ENCODE data around the gene SETD6. TPM values are rescaled to one million over a fixed set of nuclear protein-coding genes. Genes with fewer than 3 reads are reported as not detected.

Gene SETD6
- total and polyA plus RNA-seq, 2 of the 13 experiments (the other 11 are each of a cell fraction or from before 2014, with no cell fraction given) = 24.0 to 25.7 TPM

- TF ChIP-seq, protein P1, sequence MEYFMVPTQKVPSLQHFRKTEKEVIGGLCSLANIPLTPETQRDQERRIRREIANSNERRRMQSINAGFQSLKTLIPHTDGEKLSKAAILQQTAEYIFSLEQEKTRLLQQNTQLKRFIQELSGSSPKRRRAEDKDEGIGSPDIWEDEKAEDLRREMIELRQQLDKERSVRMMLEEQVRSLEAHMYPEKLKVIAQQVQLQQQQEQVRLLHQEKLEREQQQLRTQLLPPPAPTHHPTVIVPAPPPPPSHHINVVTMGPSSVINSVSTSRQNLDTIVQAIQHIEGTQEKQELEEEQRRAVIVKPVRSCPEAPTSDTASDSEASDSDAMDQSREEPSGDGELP (IDR thresholded peaks at IDR 0.05; ENCODE audit: borderline replicate concordance, low read depth) = 0 out of 2 replicates have a peak, but pooled peaks have one; percentile 16
- TF ChIP-seq, protein P2, sequence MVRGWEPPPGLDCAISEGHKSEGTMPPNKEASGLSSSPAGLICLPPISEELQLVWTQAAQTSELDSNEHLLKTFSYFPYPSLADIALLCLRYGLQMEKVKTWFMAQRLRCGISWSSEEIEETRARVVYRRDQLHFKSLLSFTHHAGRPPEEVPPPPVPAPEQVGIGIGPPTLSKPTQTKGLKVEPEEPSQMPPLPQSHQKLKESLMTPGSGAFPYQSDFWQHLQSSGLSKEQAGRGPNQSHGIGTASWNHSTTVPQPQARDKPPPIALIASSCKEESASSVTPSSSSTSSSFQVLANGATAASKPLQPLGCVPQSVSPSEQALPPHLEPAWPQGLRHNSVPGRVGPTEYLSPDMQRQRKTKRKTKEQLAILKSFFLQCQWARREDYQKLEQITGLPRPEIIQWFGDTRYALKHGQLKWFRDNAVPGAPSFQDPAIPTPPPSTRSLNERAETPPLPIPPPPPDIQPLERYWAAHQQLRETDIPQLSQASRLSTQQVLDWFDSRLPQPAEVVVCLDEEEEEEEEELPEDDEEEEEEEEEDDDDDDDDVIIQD (CRISPR knock-in tag; IDR thresholded peaks at IDR 0.05; ENCODE audit: low read depth) = peak; percentile 9; the same call in 1 of the 2 replicates
- TF ChIP-seq MIER2 (CRISPR knock-in tag; IDR thresholded peaks at IDR 0.05) = no peak
- TF ChIP-seq GRHL1 (CRISPR knock-in tag; conservative IDR thresholded peaks at IDR 0.05) = no peak
- TF ChIP-seq, protein P3, sequence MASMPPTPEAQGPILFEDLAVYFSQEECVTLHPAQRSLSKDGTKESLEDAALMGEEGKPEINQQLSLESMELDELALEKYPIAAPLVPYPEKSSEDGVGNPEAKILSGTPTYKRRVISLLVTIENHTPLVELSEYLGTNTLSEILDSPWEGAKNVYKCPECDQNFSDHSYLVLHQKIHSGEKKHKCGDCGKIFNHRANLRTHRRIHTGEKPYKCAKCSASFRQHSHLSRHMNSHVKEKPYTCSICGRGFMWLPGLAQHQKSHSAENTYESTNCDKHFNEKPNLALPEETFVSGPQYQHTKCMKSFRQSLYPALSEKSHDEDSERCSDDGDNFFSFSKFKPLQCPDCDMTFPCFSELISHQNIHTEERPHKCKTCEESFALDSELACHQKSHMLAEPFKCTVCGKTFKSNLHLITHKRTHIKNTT (CRISPR knock-in tag; IDR thresholded peaks at IDR 0.05) = peak; percentile 18; the same call in 1 of the 2 replicates
- TF ChIP-seq SYNCRIP (IDR thresholded peaks at IDR 0.05; ENCODE audit: insufficient read depth, low read depth, low read length) = no peak
- TF ChIP-seq GATAD2A (CRISPR knock-in tag; IDR thresholded peaks at IDR 0.05) = peak; percentile 50; the same call in 1 of the 2 replicates
- peak; percentile 98 for TF ChIP-seq SIN3A (IDR thresholded peaks at IDR 0.05; ENCODE audit: borderline replicate concordance, low read depth, low read length)
- TF ChIP-seq ZNF839 (CRISPR knock-in tag; IDR thresholded peaks at IDR 0.05; ENCODE audit: borderline replicate concordance) = peak; percentile 70; the same call in 1 of the 2 replicates
- peak; percentile 98 for TF ChIP-seq YEATS4 (CRISPR knock-in tag; IDR thresholded peaks at IDR 0.05; ENCODE audit: borderline replicate concordance)
- TF ChIP-seq RXRA (CRISPR knock-in tag; IDR thresholded peaks at IDR 0.05) = peak; percentile 87
- TF ChIP-seq KLF16 (CRISPR knock-in tag; IDR thresholded peaks at IDR 0.05) = peak in 1 of 2 experiments; percentile 98; a peak in 2 of 4 replicates
- TF ChIP-seq, protein P4, sequence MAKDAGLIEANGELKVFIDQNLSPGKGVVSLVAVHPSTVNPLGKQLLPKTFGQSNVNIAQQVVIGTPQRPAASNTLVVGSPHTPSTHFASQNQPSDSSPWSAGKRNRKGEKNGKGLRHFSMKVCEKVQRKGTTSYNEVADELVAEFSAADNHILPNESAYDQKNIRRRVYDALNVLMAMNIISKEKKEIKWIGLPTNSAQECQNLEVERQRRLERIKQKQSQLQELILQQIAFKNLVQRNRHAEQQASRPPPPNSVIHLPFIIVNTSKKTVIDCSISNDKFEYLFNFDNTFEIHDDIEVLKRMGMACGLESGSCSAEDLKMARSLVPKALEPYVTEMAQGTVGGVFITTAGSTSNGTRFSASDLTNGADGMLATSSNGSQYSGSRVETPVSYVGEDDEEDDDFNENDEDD (CRISPR knock-in tag; IDR thresholded peaks at IDR 0.05; ENCODE audit: borderline replicate concordance) = peak; percentile 95
- TF ChIP-seq PRPF4 (IDR thresholded peaks at IDR 0.05; ENCODE audit: low read depth, low read length, poor library complexity, severe bottlenecking) = no peak
- peak; percentile 84 for TF ChIP-seq BRD4 (CRISPR knock-in tag; IDR thresholded peaks at IDR 0.05)
- TF ChIP-seq CSRNP2 (CRISPR knock-in tag; conservative IDR thresholded peaks at IDR 0.05; ENCODE audit: low read depth) = peak; percentile 74; the same call in 1 of the 2 replicates
- TF ChIP-seq ZNF230 (CRISPR knock-in tag; IDR thresholded peaks at IDR 0.05) = peak; percentile 98
- peak; percentile 72 for TF ChIP-seq SRSF4 (IDR thresholded peaks at IDR 0.05; ENCODE audit: low read depth, low read length, poor library complexity, severe bottlenecking)
- no peak for TF ChIP-seq NR2F1 (CRISPR knock-in tag; IDR thresholded peaks at IDR 0.05)
- TF ChIP-seq TBP (CRISPR knock-in tag; IDR thresholded peaks at IDR 0.05) = no peak
These were observed at the start of gene SETD6 (continued) for GRCh38 chr16:58515125-58515870.

All from HepG2 (cell line).